SKM-1 treated with dmso at 0.1 percent for 144 hours (cell line): Measurements from ENCODE around the gene RALGPS1.

Source experiments
- DNase-seq: peaks from one replicate; lab custom pipeline; 2025; ENCODE audit not compliant: unreplicated experiment; lab: John Stamatoyannopoulos, UW

The RALGPS1 gene

GRCh38 chr9:127020036-127020801 lies 105.6 kb downstream of the RALGPS1 start:
- no peak for DNase-seq

DNA sequence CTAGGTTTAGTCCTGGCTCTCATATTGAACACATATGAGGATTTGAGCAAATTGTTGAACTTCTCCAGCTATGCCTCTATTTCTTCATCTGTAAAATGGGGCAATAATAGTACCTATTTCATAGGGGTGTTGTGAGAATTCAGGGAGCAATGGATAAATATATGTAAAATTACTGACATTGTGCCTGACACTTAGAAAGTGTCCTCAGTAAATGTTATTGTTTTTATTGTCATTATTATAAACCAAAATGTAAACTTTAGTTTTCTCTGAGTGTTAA lies 106.2 kb downstream of the RALGPS1 start:
- DNase-seq = no peak

DNA sequence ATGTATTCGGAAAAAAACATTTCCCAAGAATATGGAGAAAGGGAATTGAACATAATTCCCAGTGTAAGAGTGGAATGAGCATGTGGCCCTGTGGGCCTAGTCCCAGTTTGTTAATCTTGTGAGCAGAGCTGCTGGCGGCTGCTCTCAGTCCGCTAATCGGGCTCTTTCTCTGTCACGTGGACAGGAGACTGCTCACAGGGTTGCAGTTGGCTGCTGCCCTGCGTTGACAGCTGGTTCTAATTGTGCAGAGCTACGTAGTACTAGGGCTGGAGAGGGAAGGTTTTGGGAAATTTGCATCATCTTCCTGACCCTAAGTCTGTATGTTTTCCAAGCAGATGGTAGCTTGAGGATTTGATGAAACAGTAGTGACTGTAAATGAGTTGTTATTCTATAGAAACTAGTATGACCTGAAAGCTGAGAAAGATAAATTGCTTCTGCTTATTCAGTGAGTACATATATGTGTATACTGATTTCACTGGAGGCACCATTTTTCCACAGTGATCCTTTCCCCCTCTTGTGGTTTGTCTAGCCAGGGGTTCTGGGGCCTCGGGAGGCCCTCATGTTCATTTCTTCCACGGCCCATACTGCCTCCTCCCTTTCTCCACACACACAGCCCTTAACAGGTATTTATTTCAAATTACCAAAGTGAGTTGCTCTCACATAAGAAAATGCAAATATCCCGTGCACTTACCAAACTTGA lies 107.2 kb downstream of the RALGPS1 start:
- no peak for DNase-seq

- no peak for DNase-seq
Measured at GRCh38 chr9:127022913-127023660, 108.5 kb downstream of the RALGPS1 start.

DNA sequence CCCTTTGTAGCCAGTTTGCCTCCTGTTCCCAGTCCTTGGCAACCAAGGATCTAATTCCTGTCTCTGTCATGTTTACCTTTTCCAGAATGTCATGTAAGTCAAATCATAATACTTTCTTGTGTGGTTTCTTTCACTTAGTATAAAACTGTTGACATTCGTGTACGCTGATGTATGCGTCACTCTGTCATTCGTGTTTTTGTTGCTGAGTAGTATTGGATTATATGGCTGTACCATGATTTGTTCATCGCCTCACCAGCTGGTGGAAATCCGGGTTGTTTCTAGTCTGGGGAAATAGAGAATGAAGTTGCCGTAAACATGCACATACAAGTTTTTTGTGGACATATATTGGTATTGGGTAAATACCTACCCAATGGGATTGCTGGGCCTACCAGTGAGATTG lies 110.5 kb downstream of the RALGPS1 start:
- DNase-seq = no peak

GRCh38 chr9:127027694-127028093 lies 113.1 kb downstream of the RALGPS1 start:
- DNase-seq = no peak

DNA sequence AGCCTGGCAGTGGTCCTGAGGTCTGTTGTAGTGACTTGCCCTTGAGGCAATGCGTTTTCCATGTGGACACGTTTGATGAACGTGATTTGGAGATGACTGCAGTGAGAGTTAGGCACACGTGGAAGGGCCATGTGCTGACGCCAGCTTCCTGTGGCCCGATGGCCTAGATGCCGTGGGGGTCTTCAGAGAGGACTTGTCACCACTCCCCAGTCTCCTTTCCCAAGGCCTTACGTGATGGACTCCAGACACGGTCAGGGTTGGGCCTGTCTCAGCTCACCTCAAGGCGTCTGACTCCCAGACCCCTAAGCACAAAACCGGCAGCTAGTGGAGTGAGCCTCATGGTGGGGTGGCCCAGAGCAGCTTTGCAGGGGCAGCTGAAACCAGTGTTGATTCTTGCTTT lies 115.0 kb downstream of the RALGPS1 start:
- DNase-seq = no peak

DNA sequence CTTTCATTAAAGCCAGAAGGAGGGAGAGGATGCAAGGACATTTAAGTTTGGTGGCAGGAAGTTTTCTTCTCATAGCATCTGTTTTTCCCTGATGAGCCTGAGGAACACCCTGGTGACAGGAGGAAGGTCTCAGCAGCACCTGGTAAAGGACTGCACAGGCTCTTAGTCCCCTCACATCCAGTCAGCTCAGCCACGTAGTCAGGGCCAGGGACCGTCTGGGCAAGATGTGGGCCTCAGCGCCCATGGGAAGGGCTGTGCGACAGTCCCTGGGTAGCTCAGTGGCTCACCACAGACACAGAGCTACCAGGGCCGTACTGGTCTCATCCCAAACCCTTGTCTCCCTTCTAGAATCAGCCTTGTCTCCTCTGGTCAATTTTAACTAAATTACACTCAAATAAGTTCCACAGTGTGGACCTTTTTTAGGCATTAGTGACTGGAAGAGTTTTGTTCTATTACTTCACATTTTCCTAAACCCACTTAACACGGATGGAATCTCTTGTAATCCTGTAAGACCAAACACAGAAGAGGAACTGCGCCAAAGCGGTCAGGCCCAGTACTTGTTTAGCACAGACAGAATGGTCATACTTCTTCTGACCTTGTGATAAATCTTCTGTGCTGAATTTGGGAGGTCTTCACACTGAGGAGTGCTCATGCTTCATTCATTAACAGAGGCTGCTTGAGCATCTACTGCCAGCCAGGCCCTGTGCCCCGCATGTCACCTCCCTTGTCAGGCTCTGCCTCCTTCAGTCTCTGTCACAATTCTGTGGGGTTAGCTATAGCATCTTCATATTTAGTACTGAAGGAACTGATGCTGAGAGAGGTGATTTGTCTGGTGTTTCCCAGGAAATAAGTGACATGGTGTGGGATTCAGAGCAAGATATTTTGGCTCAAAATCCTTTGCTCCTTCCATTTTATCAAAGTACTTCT lies 116.5 kb downstream of the RALGPS1 start:
- no peak for DNase-seq

DNA sequence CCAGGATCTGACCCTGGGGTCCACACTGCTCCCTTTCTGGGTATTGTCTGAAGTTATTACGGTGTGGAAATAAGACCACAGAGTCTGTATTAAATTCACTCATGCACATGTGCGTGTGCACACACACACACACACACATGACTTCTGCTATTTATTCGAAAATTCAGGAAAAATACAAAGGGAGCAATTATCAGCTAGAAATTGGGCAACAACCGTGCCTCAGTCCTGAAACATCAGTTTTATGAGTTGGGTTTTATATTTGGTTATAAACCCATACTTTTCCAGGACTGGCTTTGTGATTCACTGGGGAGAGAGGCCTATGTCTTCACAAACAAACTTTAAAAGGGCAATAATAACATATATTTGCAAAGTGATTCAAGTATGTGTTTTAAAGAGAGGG lies 117.7 kb downstream of the RALGPS1 start:
- no peak for DNase-seq

DNA sequence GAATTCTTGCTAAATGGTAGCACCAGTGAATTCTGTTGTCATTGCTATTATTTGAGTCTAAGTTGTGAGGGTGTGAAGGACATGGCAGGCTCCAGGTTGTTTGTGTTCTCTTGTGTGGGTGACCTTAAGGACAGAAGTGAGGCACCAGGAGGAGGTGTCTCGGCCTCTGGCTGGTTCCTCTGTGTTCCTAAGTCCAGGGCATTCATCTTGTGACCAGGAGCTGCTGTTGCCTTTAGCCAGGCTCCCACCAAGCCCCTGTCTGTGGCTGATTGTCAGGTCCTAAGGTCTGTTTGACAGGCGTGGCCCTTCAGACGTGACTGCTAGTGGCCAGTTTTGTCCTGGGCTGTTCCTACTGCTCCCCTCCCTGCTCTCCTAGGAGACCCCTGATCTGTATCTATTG lies 118.5 kb downstream of the RALGPS1 start:
- no peak for DNase-seq

DNA sequence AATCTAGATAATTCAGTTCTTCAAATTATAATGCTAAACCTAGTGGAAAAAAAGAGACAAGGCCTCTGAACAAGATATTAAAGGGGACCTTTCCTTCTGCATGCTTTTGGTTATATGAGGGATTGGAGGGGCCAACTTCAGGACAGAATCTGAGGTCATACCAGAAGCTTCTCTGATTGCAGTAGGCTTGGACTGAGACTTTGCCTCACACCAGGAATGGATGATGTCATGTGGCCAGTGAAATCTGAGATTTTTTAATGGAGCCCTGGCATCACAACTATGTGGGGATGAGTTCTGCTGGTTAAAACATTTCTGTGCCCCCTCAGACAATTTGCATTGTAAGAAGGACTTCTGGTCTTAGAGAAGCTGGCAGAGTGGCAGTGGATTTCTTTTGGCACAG lies 119.2 kb downstream of the RALGPS1 start:
- no peak for DNase-seq

DNA sequence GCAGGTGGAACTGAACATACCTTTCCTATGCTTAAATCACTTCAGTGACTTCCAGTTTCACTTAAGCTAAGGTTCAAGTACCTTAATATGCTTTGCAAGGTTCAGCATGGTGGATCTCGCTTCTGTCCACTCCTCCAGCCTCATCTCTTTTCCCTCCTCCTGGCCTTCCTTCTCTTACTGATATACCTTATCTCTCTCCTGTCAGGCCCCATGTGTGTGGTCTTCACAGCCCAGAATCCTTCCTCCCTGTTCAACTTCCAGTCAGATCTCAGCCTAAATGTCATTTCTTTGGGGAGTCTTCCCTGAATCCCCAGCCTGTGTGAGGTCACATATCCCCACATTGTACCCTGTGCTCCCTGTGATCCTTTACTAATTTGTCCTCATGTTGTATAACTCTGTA lies 120.1 kb downstream of the RALGPS1 start:
- DNase-seq = no peak

GRCh38 chr9:127035423-127035822 lies 120.8 kb downstream of the RALGPS1 start:
- no peak for DNase-seq

DNA sequence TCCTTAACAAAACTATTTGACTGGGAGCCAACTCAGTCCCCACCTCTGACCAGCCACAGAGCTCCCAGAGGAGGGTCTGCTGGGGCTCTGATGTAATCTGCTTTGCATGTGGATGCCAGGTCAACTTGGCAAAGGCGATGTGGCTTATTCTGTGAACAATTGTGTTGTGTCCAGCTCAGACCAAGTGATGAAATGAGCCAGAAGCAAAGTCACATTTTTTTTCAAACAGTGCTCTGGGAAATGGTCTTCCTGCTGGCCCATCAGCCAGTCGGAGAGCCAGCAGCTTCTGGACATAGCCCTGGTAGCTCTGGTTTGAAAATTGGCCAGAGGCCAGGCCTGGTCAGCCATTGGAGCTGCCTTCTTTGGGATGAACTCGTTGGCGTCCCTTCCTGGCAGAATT lies 121.4 kb downstream of the RALGPS1 start:
- DNase-seq = no peak

- DNase-seq = no peak
Measured at GRCh38 chr9:127036437-127036836, 121.9 kb downstream of the RALGPS1 start.

GRCh38 chr9:127038531-127038930 lies 123.9 kb downstream of the RALGPS1 start:
- DNase-seq = no peak

GRCh38 chr9:127039492-127039891 lies 124.9 kb downstream of the RALGPS1 start:
- DNase-seq = no peak

DNA sequence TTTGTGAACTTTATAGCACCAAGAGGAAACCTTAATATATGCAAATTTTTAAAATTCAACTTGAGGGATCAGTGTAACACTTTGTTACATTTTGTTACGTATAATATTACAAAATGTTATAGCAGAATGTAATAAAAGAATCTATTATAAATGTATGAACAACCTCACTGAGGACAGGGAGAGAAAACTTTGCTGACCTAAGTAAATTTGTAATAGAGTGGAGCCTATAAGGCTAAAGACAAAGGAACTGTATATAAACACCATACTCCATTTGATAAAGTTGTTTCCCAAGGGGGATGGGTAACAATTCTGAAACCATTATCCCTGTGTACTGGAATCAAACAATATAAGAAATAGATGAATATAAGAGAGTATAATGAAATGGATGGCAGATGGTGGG lies 130.6 kb downstream of the RALGPS1 start:
- no peak for DNase-seq

GRCh38 chr9:127047971-127048370 lies 133.4 kb downstream of the RALGPS1 start:
- DNase-seq = no peak

GRCh38 chr9:127049044-127049443 lies 134.5 kb downstream of the RALGPS1 start:
- no peak for DNase-seq

DNA sequence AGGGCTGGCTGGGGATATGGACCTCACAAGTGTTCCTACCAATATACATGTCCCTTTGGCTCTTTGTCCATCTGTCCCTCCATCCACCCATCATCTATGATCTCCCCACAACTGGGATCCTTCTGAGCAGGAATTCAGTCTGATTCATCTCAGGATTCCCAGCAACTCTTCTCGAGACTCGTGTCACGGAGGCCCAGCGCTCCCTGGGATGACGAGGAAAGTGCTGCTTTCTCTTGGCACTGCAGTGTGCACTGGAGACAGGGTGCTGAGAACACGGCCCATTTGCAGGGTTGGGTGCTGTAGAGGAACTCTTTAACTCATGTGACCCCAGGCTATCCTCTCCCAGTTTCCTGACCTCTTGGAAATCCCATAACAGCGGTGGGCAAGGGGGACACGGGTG lies 135.0 kb downstream of the RALGPS1 start:
- no peak for DNase-seq
